Neural cell (in vitro differentiated cells): ENCODE data around the gene ENSA.

ENCODE experiments used
- EP300 ChIP-seq: fragments of 450-650 bp; conservative IDR thresholded peaks from 2 replicates; pipeline ENCODE4 v1.6.1; 2014; ENCODE audit warnings: antibody characterized with exemption, mild to moderate bottlenecking, moderate library complexity; ENCODE audit not compliant: poor library complexity, severe bottlenecking
- EZH2 ChIP-seq: fragments of 200-600, 300-800 bp; shearing (Covaris generic), sonication (generic); IDR thresholded peaks from 2 replicates; pipeline ENCODE4 v1.6.1; 2014; ENCODE audit warnings: antibody characterized with exemption, low read length, borderline replicate concordance, mild to moderate bottlenecking; ENCODE audit not compliant: insufficient read depth, poor library complexity, severe bottlenecking
- POLR2AphosphoS5 ChIP-seq: IDR thresholded peaks from 2 replicates; pipeline ENCODE4 v1.6.1; 2012
- RAD21 ChIP-seq: fragments of 450-650 bp; conservative IDR thresholded peaks from 2 replicates; pipeline ENCODE4 v1.6.1; 2014; ENCODE audit warnings: antibody characterized with exemption, mild to moderate bottlenecking, moderate library complexity
- TF ChIP-seq, protein P1 (sequence below): fragments of 450-650 bp; IDR thresholded peaks from 2 replicates; pipeline ENCODE4 v1.5.1; 2014; ENCODE audit warnings: antibody characterized with exemption, mild to moderate bottlenecking, moderate library complexity; ENCODE audit not compliant: poor library complexity, severe bottlenecking
- TF ChIP-seq, protein P2 (sequence below): IDR thresholded peaks from 2 replicates; pipeline ENCODE4 v1.6.1; 2012; ENCODE audit warnings: borderline replicate concordance

- TF ChIP-seq, protein P1, sequence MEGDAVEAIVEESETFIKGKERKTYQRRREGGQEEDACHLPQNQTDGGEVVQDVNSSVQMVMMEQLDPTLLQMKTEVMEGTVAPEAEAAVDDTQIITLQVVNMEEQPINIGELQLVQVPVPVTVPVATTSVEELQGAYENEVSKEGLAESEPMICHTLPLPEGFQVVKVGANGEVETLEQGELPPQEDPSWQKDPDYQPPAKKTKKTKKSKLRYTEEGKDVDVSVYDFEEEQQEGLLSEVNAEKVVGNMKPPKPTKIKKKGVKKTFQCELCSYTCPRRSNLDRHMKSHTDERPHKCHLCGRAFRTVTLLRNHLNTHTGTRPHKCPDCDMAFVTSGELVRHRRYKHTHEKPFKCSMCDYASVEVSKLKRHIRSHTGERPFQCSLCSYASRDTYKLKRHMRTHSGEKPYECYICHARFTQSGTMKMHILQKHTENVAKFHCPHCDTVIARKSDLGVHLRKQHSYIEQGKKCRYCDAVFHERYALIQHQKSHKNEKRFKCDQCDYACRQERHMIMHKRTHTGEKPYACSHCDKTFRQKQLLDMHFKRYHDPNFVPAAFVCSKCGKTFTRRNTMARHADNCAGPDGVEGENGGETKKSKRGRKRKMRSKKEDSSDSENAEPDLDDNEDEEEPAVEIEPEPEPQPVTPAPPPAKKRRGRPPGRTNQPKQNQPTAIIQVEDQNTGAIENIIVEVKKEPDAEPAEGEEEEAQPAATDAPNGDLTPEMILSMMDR = no peak
- no peak for TF ChIP-seq POLR2AphosphoS5
- TF ChIP-seq, protein P2, sequence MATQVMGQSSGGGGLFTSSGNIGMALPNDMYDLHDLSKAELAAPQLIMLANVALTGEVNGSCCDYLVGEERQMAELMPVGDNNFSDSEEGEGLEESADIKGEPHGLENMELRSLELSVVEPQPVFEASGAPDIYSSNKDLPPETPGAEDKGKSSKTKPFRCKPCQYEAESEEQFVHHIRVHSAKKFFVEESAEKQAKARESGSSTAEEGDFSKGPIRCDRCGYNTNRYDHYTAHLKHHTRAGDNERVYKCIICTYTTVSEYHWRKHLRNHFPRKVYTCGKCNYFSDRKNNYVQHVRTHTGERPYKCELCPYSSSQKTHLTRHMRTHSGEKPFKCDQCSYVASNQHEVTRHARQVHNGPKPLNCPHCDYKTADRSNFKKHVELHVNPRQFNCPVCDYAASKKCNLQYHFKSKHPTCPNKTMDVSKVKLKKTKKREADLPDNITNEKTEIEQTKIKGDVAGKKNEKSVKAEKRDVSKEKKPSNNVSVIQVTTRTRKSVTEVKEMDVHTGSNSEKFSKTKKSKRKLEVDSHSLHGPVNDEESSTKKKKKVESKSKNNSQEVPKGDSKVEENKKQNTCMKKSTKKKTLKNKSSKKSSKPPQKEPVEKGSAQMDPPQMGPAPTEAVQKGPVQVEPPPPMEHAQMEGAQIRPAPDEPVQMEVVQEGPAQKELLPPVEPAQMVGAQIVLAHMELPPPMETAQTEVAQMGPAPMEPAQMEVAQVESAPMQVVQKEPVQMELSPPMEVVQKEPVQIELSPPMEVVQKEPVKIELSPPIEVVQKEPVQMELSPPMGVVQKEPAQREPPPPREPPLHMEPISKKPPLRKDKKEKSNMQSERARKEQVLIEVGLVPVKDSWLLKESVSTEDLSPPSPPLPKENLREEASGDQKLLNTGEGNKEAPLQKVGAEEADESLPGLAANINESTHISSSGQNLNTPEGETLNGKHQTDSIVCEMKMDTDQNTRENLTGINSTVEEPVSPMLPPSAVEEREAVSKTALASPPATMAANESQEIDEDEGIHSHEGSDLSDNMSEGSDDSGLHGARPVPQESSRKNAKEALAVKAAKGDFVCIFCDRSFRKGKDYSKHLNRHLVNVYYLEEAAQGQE = no peak
- no peak for TF ChIP-seq RAD21
- TF ChIP-seq EP300 = no peak
- no peak for TF ChIP-seq EZH2
These were observed 45.5 kb upstream of the ENSA start for GRCh38 chr1:150674881-150675280.
